ENCODE results near the gene SMARCB1. TPM values are rescaled to one million over a fixed set of nuclear protein-coding genes. Genes with fewer than 3 reads are reported as not detected.
A peak's percentile ranks its signal among the peaks of the same experiment; 100 is the strongest.

SMARCB1 gene
- total RNA-seq, 1 experiment from 2014 or later: 136 TPM

DNA sequence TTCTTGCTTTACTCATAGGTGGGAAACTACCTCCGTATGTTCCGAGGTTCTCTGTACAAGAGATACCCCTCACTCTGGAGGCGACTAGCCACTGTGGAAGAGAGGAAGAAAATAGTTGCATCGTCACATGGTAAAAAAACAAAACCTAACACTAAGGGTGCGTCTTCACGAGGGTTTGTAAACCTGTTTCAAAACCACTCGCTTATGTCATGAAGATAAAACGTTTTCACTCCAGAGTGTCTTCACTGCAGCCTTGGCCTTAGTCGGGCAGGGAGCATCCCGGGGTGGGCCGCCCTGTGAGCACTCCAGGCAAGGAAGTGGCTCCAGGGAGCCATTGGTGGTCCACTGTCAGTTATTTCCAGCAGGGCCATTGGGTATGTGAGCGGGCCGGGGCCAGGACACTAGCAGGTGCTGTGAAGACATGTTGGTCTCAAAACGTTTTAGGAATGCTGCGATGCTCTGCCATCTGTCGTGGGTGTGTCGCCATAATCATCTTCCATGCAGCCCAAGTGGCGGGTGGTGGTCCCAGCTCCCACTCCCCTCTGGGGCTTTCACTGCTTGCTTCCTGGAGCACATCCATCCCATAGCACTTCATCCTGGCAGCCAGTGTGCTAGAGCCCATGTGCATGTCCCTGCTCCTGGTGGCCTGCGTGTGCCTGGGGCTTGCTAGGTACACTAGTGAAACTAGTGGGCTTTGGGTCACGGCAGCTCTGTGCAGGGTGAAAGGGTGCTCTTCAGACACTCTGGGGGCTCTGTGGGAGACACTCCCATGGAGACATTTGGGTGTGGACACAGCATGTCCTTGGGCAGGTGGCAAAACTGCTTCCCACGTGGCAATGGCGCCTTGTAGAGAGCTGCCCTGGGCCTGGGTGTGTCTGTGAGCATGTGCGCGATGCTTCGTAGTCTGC is 5.2 kb downstream of the SMARCB1 start:
- H2BK20ac ChIP-seq (ENCODE audit: low read depth, low read length, poor library complexity, severe bottlenecking): no peak overlapping the region
- H3K27ac ChIP-seq (ENCODE audit: insufficient read length, low read depth, low read length): no peak overlapping the region
- H3K79me2 ChIP-seq (ENCODE audit: insufficient read depth, low read length): peaks cover 16% of the 10 kb centered on the region; the same call in 1 of the 2 replicates
- no peak overlapping the region for H2BK5ac ChIP-seq (ENCODE audit: insufficient read length, low read length)
- H3K27ac Mint-ChIP-seq: peak overlapping the region in 2 of 3 experiments; percentile 40 to 44; a peak in 1 of 7 replicates
- H3K27me3 Mint-ChIP-seq (ENCODE audit: low read depth): no peaks in the 10 kb centered on the region
- H3K4ac ChIP-seq (ENCODE audit: low read depth, low read length): no peak overlapping the region
- H3T11ph ChIP-seq (ENCODE audit: low read length): no peak overlapping the region
- H3K4me1 ChIP-seq (ENCODE audit: insufficient read depth, low read length): peaks cover 2% of the 10 kb centered on the region; the same call in 1 of the 2 replicates
- H2AFZ ChIP-seq (ENCODE audit: low read length): no peak overlapping the region
- H3K9me3 ChIP-seq (ENCODE audit: control insufficient read depth, low read depth, low read length): no peaks in the 10 kb centered on the region
- peaks cover 16 to 24% of the 10 kb centered on the region in 2 experiments for H3K4me1 Mint-ChIP-seq
- no peak overlapping the region for H3K56ac ChIP-seq (ENCODE audit: insufficient read length, low read depth, low read length)
- no peak overlapping the region for H4K8ac ChIP-seq (replicated peaks; ENCODE audit: insufficient read length, low read depth, low read length)
- no peak overlapping the region for H4K91ac ChIP-seq (ENCODE audit: insufficient read length, low read depth, low read length)
- H3K4me2 ChIP-seq (ENCODE audit: insufficient read depth, insufficient read length, low read length): no peak overlapping the region
- H3K36me3 Mint-ChIP-seq (ENCODE audit: insufficient read depth in 1 of 3, low read depth in 3 of 3): peaks cover 29 to 58% (median 53%) of the 10 kb centered on the region in 3 experiments
- H2AK5ac ChIP-seq (ENCODE audit: insufficient read length, low read length): no peak overlapping the region
- TF ChIP-seq CTCF (conservative IDR thresholded peaks at IDR 0.05): no peak
- H3K9ac ChIP-seq (ENCODE audit: extremely low read depth, insufficient read length, low read length): no peak overlapping the region
- H3K79me1 ChIP-seq (ENCODE audit: insufficient read depth, low read depth, low read length, poor library complexity, severe bottlenecking): no peaks in the 10 kb centered on the region
- no peaks in the 10 kb centered on the region; the same call in 1 of the 2 replicates for H3K27me3 ChIP-seq (ENCODE audit: insufficient read depth, low read length)
- no peaks in the 10 kb centered on the region for H3K9me3 Mint-ChIP-seq
- H2BK120ac ChIP-seq (ENCODE audit: low read depth, low read length, poor library complexity, severe bottlenecking): no peak overlapping the region
- no peak overlapping the region for H3K18ac ChIP-seq (ENCODE audit: insufficient read length, low read depth, low read length)
- no peak overlapping the region for H2BK15ac ChIP-seq (ENCODE audit: low read depth, low read length)
- no peak overlapping the region for H2BK12ac ChIP-seq (ENCODE audit: insufficient read length, low read depth, low read length)
- H4K20me1 ChIP-seq (ENCODE audit: control insufficient read depth, insufficient read depth, insufficient read length): no peaks in the 10 kb centered on the region
- no peak overlapping the region for H3K14ac ChIP-seq (ENCODE audit: insufficient read depth, low read length)
- no peak for DNase-seq
- no peaks in the 10 kb centered on the region for H3K23me2 ChIP-seq (ENCODE audit: insufficient read length, low read depth, low read length, poor library complexity, severe bottlenecking)
- H3K4me3 Mint-ChIP-seq: no peak overlapping the region
- no peak overlapping the region for H3K23ac ChIP-seq (ENCODE audit: insufficient read length, low read depth, low read length)
- no CpG with 5 or more reads among the region's 25 CpGs for WGBS (ENCODE audit: extremely low coverage, insufficient read length, low lambda C conversion rate)
- H4K5ac ChIP-seq (ENCODE audit: insufficient read length, low read depth, low read length): no peak overlapping the region
